GM04504 (cell line): ENCODE measurements around the gene CTNNA3.
"Not testable (repeated sequence)": the region's sequence is repeated elsewhere in the genome, so short reads cannot be mapped to it uniquely, and the experiment has no call there.

Experiments used
- DNase-seq: peaks from one replicate; pipeline ENCODE4 v3.0.0-alpha.2; 2012; ENCODE audit warnings: low read depth

The CTNNA3 gene

DNA sequence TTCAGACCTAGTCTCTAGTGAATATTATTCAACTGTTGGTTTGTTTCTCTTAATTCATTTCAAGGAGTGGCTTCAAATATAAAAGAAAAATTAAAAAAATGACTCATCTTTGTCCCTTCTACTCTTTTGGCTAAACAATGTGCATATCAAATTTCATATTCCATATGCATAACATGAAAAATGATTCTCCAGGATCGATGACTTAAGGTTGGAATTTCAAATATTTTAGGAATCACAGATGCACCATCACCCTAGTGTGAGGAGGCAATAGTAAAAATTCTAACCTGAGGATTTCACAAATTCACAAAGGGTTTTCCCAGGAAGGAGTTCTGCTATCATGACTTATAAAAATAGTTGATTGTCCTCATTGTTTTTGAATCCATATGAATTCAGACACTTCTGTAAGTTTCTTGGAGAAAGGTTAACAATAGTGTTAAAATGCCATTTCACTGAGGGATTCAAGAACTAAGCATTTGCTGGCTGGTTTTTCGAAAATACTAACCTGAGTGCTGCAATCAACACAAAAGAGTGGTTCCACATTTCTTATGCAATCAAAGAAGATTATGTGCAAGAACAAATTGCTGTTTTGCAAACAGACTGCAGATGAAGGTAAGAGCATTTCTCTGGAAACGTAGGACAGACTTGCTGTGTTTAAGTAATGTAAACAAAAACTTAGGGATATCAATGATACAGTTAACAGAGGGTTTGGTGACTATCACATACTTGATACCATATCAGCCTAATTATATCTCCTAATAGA lies 1317.7 kb downstream of the CTNNA3 start:
- no peak for DNase-seq

DNA sequence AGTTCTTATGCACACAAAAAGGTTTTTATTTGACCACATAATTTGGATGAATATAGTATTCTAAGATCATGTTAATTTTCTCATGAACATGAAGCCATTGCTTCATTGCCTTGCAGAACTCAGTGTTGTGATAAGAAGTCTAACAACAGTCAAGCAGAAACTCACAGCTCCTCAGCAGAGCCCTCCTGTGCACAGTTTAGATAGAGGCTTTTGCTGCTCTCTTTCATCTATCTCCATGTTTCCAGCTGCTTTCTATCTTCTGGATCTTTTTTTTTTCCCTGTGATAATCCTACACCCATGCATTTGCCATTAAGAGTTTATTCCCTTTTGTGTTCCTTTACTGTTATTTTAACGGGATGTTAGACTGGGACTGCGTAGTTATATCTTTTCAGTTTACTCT lies 1327.8 kb downstream of the CTNNA3 start:
- no peak for DNase-seq

DNA sequence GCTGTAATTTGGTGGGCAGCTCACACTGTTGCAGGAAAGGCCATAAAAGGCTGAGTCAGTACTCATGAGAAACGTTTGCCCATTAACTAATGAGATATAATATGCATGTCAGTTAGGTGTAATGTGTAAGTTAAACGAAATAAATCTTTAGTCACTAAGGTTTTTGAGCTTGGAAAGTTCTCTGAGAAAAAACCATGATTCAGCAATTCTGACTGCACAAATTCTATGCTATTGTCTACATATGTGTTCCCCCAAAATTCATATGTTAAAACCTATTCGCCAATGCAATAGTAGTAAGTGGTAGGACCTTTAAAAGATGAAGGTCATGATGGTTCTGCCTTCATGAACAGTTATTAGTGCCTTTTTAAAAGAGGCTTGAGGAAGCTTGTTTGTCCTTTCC lies 1329.8 kb downstream of the CTNNA3 start:
- DNase-seq, result no peak

DNA sequence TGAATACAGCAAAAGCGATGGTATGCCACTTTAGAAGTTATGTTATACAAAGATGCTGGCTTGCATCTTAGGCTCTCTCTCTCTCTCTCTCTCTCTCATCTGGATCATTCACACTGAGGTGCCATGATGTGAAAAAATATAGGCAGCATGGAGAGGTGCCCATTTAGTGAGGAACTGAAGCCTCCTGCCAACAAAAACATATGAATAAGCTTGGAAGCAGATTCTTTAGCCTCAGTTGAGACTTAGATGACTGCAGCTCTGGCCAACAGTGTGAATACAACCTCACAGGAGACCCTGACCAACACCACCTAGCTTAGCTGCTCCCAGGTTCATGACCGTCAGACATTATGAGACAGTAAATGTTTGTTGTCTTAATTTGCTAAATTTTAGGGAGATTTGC lies 1330.3 kb downstream of the CTNNA3 start:
- DNase-seq, result no peak

DNA sequence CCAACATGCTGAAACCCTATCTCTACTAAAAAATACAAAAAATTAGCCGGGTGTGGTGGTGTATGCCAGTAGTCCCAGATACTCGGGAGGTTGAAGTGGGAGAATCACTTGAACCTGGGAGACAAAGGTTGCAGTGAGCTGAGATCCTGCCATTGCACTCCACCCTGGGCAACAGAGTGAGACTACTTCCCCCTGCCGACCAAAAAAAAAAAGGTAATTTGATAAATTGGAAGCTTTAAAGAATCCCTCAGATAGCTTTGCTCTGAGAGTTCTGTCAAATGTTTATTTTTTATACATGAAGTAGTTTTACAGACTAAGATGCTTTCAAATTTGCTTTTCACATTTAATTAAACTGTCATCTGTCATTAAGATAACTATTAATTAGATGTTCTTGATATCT lies 1333.5 kb downstream of the CTNNA3 start:
- no peak for DNase-seq

DNA sequence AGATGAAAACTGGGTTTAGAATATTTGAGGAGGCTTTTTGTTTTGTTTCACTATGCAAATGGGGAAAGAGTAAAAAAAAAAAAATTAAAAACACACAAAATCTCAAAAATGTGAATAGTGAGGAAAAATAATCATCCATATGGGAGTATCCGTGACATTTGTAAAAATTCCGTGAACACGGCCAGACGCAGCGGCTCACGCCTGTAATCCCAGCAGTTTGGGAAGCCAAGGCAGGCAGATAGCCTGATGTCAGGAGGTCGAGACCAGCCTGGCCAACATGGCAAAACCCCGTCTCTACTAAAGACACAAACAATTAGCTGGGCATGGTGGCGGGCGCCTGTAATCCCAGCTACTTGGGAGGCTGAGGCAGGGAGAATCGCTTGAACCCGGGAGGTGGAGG lies 1342.2 kb downstream of the CTNNA3 start:
- not testable (repeated sequence) for DNase-seq

DNA sequence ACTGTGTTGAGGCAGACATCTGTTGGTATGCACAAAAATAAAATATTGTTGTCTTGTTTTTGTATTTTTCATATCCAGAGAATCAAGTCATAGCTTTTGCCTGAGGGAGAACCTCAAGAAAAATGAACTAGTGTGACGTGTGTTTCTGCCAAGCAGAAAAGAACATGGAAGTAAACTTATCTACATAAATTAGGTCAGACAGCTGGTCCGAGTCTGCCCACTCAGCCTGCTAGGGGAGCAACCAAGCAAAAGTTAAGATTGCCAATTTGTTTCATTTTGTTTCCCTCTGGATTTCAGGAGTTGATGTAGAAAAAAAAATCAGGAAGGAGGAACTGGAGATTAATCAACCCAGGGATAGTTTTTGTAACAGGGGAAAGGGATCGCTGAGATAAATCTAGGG lies 1342.6 kb downstream of the CTNNA3 start:
- DNase-seq, result no peak

DNA sequence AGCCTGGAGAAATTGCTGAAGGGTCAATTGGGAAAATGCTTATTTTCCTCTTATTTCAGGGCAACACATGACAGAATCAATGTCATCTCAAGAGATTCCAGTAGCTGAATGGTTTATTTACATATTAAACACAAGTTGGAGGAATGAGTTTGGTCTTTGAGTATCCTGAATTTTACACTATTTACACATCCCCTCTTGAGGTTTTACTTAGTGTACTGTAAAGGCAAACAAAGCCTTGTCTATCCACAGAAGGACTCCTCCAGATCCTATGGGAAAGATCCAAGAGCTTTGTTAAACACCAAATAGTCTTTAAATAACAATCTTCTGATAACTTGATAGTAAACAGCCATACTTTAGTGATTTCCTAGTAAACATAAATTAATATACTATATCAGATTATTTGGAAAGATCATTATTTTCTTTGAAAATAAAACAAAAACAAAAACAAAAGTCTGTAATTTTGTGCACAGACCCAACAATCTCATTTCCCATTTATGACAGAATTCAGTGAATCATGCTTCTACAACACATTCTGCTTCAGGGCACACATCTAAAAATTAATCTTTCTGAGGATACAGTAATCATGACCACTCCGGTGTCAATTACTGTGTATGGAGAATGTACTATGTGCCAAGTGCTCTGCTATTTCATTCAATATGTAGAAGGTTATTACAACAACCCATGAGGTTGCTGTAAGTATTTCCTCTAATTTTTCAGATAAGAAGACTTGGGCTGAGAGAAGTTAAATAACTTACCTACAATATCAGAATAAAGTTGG lies 1345.2 kb downstream of the CTNNA3 start:
- DNase-seq, result no peak

DNA sequence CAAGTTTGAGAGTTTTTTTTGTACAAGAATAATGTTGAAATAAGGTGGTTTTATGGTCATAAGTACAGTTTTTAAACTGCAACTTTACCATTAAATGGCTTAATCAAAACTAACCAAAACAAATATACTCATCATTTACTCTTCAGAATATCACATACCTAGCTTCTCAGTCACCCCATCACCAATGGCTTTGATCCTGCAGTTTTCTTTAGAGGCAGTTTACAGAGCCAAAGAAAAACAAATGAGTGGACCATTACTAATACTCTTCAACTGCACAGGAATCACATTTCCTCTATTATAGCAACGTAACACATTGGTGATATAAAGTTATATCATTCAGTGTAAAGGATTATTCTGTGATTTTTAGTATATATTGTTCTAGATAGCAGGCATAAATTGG lies 1346.3 kb downstream of the CTNNA3 start:
- DNase-seq, result no peak

DNA sequence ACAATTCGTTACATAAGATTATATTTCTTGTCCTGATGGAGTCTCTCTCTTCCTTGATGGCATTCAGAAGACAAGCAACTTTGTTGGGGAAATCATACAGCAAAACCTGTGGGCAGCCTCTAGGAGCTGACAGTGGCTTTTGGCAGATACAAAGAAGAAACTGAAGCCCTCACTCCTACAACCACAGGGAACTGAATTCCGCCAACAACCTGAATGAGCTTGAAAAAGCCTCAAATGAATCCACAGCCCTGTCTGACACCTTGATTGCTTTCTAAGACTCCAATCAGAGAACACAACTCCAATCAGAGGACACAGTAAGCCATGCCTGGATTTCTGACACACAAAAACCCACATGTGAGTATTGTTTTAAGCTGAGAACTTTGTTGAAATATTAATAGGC lies 1346.9 kb downstream of the CTNNA3 start:
- DNase-seq, result no peak

DNA sequence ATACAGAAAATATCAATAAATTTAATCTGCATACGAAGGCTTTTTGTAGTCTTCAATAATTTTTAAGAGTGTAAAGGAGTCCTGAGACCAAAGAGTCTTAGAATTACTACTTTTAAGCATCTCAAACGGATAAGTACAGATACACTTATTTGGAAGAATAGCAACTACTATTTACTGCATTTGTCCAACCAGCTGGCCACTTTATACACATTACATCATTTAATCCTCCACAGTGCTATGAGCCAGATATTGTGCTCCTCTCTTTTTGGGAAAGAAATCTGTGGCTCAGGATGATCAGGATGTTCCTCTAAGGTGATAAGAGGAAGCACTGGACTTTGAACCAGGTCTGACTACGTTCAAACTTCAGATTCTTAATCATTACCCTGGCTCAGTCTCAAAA lies 1358.8 kb downstream of the CTNNA3 start:
- DNase-seq, result no peak

DNA sequence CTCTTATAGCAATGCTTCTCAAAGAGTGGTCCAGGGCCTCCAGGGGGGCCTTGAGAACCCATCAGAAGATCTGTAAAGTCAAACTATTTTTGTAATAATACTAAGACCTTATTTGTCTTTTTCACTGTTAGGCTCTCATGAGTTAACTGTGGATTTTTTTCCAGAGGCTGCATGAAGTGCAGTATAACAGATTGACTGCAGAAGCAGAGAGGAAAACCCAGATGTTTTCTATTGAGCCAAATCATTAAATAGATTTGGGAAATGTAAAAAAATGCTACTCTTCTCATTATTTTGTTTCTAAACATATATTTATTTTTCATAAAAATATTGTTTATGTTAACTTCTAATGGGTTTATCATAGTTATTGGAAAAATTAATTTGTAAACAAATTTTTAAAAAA lies 1359.2 kb downstream of the CTNNA3 start:
- DNase-seq, result no peak

DNA sequence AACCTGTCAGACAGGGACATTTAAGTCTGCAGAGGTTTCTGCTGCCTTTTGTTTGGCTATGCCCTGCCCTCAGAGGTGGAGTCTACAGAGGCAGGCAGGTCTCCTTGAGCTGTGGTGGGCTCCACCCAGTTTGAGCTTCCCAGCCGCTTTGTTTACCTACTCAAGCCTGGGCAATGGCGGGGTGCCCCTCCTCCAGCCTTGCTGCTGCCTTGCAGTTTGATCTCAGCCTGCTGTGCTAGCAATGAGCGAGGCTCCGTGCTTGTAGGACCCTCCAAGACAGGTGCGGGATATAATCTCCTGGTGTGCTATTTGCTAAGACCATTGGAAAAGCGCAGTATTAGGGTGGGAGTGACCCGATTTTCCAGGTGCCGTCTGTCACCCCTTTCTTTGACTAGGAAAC lies 1360.2 kb downstream of the CTNNA3 start:
- not testable (repeated sequence) for DNase-seq

DNA sequence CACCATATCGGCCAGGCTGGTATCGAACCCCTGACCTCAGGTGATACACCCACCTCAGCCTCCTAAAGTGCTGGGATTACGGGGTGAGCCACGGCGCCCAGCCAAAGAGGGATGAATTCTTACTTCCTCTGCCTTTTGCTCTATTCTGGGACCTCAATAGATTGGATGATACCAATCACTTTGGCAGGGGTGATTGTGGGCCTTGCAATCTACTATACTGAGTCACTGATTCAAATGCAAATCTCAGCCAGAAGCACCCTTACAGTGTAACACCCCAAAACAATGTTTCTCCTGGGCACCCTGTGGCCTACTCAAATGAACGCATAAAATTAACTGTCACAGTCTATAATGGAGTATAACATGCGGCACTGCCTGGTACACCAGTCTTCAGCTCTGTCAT lies 1366.8 kb downstream of the CTNNA3 start:
- DNase-seq, result no peak

DNA sequence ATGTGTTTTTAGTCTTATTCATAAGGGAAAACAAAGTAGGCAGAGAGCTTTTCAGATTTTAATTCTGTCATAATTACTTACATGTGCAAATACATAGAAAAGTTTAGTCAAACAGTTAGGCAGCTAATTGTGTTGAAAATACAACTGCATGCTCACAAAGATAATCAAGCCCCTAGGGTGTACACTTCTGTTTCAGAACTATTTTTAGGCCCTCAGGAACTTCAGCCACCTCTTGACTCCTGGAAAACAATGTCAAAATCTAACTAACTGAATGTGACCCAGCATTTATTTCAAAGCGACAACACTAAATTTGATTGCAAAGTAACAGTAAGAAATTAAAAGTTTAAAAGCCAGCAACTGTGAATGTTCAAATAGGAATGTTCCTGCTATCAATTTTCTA lies 1369.1 kb downstream of the CTNNA3 start:
- DNase-seq, result no peak

DNA sequence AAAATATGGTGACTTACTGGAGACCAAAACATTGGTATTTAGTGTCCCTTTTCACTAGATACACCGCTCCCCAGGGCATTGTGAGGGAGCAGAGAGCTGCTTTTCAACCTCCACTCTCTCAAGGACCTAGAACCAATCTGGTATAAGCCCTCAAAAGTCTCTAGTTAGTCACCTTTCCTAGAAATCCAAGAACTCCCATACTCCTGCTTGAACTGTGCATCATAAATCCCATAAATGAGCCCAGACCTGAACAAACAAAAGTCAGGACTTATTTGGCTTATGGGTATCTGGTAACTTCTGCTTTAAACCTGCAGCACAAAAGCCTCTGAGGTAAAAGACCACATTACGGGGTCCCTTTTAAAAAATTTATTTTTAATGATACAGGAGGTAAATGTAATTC lies 1373.2 kb downstream of the CTNNA3 start:
- no peak for DNase-seq

DNA sequence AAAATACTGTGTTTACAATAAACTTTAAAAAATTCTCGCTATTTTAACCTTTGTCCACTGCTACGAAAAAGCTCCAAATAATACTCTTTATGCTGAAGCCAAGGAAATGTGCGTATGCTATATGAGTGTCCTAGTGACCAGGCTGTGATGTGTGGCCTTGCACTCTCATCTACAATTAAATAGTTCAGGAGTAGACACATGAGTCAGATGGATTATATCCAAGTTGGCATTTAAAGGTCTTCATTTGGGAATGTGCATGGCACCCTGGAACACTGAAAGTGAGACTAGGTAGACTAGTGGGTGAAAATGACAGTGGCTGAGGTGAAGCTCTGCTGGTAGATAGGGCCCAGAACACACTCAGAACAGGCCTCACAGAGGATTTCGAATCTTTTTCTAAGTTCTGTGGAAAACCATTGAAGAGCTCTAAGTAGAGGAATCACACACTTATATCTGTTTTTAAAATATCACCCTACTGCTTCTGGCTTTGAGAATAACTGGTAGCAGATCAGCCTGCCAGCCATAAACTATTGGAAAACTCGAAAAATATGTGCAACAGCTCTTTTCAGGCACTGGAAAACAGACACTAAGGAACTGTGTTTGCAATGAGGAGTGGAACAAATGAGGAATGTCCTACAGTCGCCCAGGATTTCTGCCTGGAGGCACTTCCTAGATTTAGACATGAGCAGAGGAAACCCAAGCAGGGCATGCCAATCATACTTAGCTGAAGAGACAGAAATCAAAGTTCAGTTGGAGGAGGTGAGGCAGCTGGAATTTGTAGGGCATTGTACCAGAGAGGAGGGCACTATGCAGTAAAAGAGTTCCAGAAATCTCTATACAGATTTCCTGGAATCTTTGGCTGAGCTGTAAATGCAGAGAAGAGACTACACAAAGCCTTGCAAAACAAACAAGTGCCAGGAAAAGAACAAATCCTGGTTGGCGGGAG lies 1374.0 kb downstream of the CTNNA3 start:
- DNase-seq, result no peak

DNA sequence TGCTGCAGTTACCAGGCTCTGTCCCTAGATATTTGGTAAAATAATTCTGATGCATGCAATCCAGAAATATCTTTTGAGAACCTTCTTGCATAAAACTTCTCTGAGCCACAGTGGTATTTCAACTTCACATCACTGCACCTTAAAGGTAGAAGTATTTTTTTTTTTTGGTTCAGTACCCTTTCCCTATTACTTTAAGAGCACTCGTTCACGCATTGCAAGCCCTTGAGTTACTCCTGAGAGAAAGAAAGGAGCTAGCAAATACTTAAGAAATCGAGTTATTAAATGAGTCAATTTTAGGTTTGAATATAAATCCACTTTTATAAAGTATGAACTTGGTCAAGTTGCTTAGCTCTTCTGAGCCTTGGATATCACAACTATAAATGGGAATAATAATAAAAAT lies 1377.2 kb downstream of the CTNNA3 start:
- DNase-seq, result no peak

DNA sequence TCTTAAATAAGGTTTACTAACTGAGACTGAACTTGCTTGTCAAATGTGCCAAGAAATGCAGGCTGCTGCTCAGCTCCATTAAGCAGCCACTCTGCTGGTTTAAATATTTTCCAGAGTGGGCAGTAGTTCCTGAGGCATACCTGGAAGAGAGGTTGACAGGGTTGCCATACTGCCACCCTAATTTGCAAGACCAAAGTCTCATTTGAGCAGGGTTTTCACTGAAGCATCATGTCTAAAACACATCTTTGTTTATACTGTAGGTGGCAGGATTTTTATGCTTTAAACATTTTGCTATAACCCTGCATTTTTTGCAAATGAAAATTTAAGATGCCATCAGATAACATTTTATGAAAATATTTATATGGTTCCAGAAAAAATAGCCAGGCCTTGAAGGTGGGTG lies 1388.2 kb downstream of the CTNNA3 start:
- DNase-seq, result no peak

DNA sequence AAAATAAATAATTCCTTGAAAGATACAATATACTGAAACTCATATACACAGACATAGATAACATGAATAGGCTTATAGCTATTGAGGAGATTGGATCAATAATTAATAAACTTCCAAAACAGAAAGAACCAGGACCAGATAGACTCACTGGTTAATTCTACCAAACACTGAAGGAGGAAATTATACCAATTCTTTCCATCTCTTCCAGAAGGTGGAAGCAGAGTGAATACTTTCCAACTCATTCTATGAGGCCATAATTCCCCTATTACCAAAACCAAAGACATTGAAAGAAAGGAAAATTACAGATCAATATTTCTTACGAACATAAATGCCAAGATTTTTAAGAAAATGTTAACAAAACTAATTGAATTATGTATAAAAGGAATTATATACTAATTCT lies 1394.9 kb downstream of the CTNNA3 start:
- no peak for DNase-seq

DNA sequence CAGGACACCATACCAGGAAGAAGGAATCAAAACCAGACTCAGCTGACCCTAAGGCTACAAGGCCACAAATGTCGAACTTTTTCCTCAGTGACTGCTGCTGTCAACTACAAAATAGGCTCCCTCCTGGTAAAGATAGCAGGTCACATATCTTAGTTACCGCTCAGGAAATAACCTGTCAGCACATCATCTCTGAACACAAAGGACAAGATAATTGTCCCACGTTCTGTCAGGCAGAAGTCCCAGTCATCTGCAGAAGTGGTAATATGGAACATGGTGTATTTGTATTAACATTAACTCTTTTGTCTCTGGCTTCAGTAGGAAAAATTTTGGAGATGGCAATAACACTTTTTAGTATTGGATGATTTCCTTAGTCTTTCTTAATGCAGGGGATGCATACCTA lies 1400.4 kb downstream of the CTNNA3 start:
- no peak for DNase-seq

DNA sequence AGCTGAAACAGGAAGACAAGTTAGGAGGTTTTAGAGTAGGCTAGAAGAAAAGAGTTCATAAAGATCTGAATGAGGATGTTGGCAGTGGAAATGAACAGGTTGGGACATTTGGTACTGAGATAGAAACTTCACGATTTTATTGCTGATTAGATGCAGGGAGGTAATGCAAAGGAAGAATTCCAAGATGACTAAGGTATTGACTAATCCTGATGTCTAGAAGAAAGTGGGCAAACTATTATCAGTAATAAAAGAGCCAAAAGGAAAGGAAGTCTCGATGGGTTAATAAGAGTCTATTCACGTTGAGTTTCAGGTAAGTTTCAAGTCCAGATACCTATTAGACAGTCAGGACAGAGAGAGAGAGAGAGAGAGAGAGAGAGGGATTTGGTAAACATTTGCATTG lies 1401.5 kb downstream of the CTNNA3 start:
- no peak for DNase-seq

DNA sequence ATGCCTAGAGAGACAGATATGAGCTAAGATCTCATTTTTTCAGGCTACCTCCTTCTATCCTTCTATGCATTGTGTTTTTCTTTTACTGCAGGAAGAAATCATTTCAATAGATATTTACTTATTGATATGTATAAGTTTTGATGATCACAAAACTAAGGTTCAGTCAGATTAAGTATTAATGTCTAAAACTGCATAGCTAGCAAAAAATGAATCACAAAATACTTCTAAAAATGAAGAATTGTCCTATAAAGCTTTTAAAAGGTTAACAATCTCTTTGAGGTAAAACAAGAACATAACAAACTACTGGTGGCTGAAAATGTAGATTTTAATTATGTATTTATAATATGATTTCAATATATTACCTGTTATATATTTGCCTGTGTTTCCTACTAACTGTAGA lies 1403.1 kb downstream of the CTNNA3 start:
- no peak for DNase-seq
